Measurements from ENCODE around the gene RALGPS1.

- TF ChIP-seq CTCF (IDR thresholded peaks at IDR 0.05; ENCODE audit: low read length), result no peak
- no peak for TF ChIP-seq EZH2phosphoT487 (IDR thresholded peaks at IDR 0.05; ENCODE audit: low read length)
Measured at GRCh38 chr9:127056446-127056845, 141.9 kb downstream of the RALGPS1 start.
